SK-N-SH (cell line): ENCODE results near the gene EXOC6.

Source experiments
- CTCF ChIP-seq: fragments of 200-600 bp; sonication (generic); IDR thresholded peaks from 2 replicates; pipeline ENCODE4 v1.6.1; 2017; ENCODE audit warnings: antibody characterized with exemption, mild to moderate bottlenecking, moderate library complexity
- POLR2AphosphoS5 ChIP-seq: IDR thresholded peaks from 2 replicates; pipeline ENCODE4 v1.6.1; 2012; ENCODE audit warnings: low read depth, low read length
- REST ChIP-seq: IDR thresholded peaks from 2 replicates; pipeline ENCODE4 v1.6.1; 2012; ENCODE audit warnings: mild to moderate bottlenecking, low read depth, low read length, moderate library complexity
- SIN3A ChIP-seq: IDR thresholded peaks from 2 replicates; pipeline ENCODE4 v1.6.1; 2012; ENCODE audit warnings: low read depth, mild to moderate bottlenecking, low read length, moderate library complexity, borderline replicate concordance
- USF2 ChIP-seq: fragments of 150-350 bp; IDR thresholded peaks from 2 replicates; pipeline ENCODE4 v1.6.1; 2017; ENCODE audit warnings: antibody characterized with exemption, low read length, low read depth, borderline replicate concordance

GRCh38 chr10:92916433-92916832 lies 68.1 kb downstream of the EXOC6 start:
- TF ChIP-seq CTCF (no peak), REST (no peak), POLR2AphosphoS5 (no peak), USF2 (no peak), SIN3A (no peak)
